ENCODE data around the gene ELOVL6.
"Not testable (repeated sequence)": the region's sequence is repeated elsewhere in the genome, so short reads cannot be mapped to it uniquely, and the experiment has no call there.

The ELOVL6 gene

DNA sequence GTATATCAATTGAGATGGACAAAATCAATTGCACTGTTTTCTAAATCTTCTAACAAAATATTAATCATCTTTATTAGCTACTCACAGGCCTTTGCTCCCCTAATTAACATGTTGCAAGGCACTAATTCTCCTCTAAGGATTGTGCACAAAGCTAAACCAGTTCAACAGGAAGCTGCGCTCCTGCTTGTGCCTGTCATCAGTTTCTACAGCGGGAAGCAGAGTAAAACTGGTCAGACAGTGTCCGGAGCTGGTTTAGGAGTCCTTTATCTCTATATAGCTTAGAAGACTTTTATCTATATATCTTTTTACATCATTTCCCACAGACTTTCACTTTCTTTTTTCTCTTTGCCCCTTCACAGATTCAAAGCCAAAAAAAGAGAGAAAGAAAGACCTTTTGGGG is 79.1 kb downstream of the ELOVL6 start:
- no peak for DNase-seq

DNA sequence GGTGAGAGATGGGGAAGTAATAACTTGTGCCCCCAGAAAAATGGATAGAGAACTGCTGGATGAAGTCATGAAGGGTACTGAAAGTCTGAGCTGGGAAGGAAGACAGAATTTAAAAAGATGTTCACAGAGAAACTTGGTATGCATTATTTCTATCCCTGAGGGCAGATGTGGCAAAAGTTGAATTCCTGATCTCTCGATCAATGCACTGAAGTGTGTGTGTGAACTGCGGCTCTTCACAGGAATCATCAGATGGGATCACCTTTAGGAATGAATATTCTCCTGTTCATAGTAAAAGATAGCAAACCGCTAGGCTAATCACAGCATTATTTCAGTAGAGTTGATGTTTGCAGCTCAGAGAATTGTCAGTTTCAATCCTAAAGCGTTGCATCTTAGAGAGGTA is 86.4 kb downstream of the ELOVL6 start:
- no peak for DNase-seq

- DNase-seq = no peak
Measured at GRCh38 chr4:110109455-110109854, 89.0 kb downstream of the ELOVL6 start.

- DNase-seq = no peak
Measured at GRCh38 chr4:110108960-110109359, 89.5 kb downstream of the ELOVL6 start.

DNA sequence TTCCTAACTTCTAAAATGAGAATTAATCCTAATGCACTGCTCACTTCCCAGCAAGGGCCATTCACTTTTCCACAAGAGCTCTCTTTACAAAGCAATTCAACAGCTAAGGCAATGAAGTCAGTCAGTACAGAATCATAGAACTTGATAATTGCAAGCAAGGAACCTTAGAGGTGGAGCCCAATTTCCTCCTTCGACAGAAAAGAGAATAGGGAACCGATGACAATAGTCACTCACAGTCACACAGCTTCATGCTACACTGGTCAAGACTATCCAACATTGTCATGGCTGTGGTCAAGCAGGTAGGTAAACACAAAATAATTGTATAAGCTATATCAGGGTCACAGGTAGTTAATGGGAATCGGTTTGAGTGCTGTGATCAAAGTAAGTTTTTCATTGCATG is 90.0 kb downstream of the ELOVL6 start:
- DNase-seq = no peak

DNA sequence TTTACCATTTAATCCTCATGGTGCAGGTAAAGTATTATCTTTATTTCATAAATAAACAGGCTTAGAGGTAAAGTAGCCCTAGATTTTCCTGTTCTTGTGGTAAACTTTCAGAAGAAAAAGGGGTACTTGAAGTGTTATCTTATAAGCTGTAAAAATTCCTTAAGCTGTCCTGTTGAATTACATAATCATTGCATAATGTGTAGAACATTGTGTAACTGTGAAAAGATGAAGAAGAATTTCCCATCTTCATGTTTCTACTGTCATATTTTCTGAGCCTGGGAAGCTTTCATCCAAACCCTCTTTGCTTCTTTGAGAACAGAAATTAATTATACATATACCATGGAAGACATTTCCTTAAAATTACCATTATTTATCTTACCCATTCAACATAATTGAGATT is 90.5 kb downstream of the ELOVL6 start:
- DNase-seq = no peak

GRCh38 chr4:110106931-110107296 is 91.5 kb downstream of the ELOVL6 start:
- DNase-seq = no peak

GRCh38 chr4:110104661-110105060 is 93.8 kb downstream of the ELOVL6 start:
- DNase-seq = no peak

DNA sequence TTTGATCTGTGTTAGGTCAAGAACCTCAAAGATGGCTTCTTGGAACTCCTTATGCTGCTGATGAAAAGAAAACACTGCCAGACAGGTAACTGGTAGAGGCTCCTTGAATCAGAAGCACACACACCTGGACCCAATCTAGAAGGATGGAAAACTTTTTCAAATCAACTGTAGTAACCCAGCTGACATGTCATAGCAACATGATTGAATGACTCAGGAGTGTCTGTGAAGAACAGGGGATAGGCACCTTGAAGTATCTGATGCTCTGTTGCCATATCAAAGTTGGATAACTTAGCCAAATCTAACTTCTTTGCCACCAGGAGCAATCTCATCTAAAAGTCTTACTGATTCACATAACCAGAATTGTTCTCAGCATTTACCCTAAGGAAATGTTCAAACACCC is 98.8 kb downstream of the ELOVL6 start:
- no peak for DNase-seq

GRCh38 chr4:110096405-110096804 is 102.0 kb downstream of the ELOVL6 start:
- DNase-seq = no peak

- DNase-seq = no peak
Measured at GRCh38 chr4:110092646-110093045, 105.8 kb downstream of the ELOVL6 start.

GRCh38 chr4:110091434-110092140 is 106.8 kb downstream of the ELOVL6 start:
- DNase-seq = no peak

GRCh38 chr4:110088670-110089069 is 109.7 kb downstream of the ELOVL6 start:
- DNase-seq = no peak

GRCh38 chr4:110087070-110087708 is 111.2 kb downstream of the ELOVL6 start:
- DNase-seq = no peak

DNA sequence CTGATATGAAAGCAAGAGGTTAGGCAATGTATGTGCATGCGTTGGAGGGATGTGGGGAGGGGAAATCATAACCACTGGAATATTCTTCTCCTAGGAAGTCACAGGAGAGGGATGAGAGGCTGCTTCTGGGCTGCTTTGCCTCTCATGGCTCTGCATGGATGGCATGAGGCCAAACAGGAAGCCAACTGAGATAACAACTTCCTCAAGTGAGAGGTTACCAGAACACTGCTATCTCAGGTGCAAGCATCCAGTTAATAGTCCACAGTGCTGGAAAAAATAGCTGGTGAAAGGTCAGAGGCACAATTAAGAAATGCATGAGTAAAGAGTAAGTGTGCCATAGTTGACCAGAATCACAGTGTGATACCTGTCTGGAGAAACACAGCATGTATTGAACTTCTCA is 113.3 kb downstream of the ELOVL6 start:
- DNase-seq = no peak

- DNase-seq = no peak
Measured at GRCh38 chr4:110084154-110084553, 114.3 kb downstream of the ELOVL6 start.

GRCh38 chr4:110078148-110078547 is 120.3 kb downstream of the ELOVL6 start:
- DNase-seq = not testable (repeated sequence)

- DNase-seq = not testable (repeated sequence)
Measured at GRCh38 chr4:110076828-110077227, 121.6 kb downstream of the ELOVL6 start.

- no peak for DNase-seq
Measured at GRCh38 chr4:110075891-110076290, 122.5 kb downstream of the ELOVL6 start.

- DNase-seq = no peak
Measured at GRCh38 chr4:110075083-110075738, 123.2 kb downstream of the ELOVL6 start.

DNA sequence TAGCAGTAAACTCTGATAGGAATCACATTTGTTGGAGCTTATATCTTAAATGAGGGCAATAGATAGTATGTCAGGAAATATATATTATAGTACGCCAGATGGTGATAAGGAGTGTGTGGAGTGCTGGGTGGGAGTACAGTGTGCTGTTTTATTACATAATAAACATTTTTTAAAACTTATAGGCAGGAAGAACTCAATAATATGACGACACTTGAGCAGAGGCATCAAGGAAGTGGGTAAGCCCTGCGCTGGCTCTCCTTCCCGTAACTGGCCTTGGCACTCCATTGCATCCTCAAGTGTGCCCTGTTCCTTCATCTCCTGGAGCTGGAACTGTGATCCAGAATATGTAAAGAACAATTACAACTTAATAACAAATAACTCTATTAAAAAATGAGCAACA is 123.8 kb downstream of the ELOVL6 start:
- no peak for DNase-seq

- DNase-seq = no peak
Measured at GRCh38 chr4:110073053-110073845, 125.2 kb downstream of the ELOVL6 start.

- no peak for DNase-seq
Measured at GRCh38 chr4:110071466-110071865, 126.9 kb downstream of the ELOVL6 start.

- DNase-seq = no peak
Measured at GRCh38 chr4:110068248-110068647, 130.2 kb downstream of the ELOVL6 start.
